ENCODE data around the gene STAT1.
"Not testable (repeated sequence)": the region's sequence is repeated elsewhere in the genome, so short reads cannot be mapped to it uniquely, and the experiment has no call there.

The STAT1 gene

GRCh38 chr2:191003405-191004309 lies 10.3 kb downstream of the STAT1 start:
- no peak for DNase-seq

- no peak for DNase-seq
Measured at GRCh38 chr2:191001624-191002023, 12.3 kb downstream of the STAT1 start.

GRCh38 chr2:191001032-191001431 lies 12.9 kb downstream of the STAT1 start:
- DNase-seq = no peak

GRCh38 chr2:190999949-191000665 lies 13.9 kb downstream of the STAT1 start:
- no peak for DNase-seq

- DNase-seq = no peak
Measured at GRCh38 chr2:190999058-190999457, 14.9 kb downstream of the STAT1 start.

- DNase-seq = no peak
Measured at GRCh38 chr2:190997526-190998113, 16.4 kb downstream of the STAT1 start.

- no peak for DNase-seq
Measured at GRCh38 chr2:190996947-190997346, 17.0 kb downstream of the STAT1 start.

- peak; percentile 5 for DNase-seq
Measured at GRCh38 chr2:190996338-190996946, 17.5 kb downstream of the STAT1 start.

- not testable (repeated sequence) for DNase-seq
Measured at GRCh38 chr2:190995315-190995714, 18.7 kb downstream of the STAT1 start.

GRCh38 chr2:190994148-190994547 lies 19.8 kb downstream of the STAT1 start:
- no peak for DNase-seq

- DNase-seq = no peak
Measured at GRCh38 chr2:190993292-190993643, 20.7 kb downstream of the STAT1 start.

- DNase-seq = no peak
Measured at GRCh38 chr2:190990132-190990531, 23.8 kb downstream of the STAT1 start.

- no peak for DNase-seq
Measured at GRCh38 chr2:190988910-190989309, 25.1 kb downstream of the STAT1 start.

GRCh38 chr2:190987938-190988337 lies 26.0 kb downstream of the STAT1 start:
- no peak for DNase-seq

GRCh38 chr2:190987116-190987515 lies 26.9 kb downstream of the STAT1 start:
- DNase-seq = no peak

- DNase-seq = no peak
Measured at GRCh38 chr2:190986221-190986953, 27.6 kb downstream of the STAT1 start.

- DNase-seq = no peak
Measured at GRCh38 chr2:190984595-190984994, 29.4 kb downstream of the STAT1 start.

GRCh38 chr2:190982262-190983034 lies 31.5 kb downstream of the STAT1 start:
- no peak for DNase-seq

GRCh38 chr2:190981733-190982132 lies 32.2 kb downstream of the STAT1 start:
- DNase-seq = no peak

- no peak for DNase-seq
Measured at GRCh38 chr2:190981333-190981732, 32.6 kb downstream of the STAT1 start.

- DNase-seq = no peak
Measured at GRCh38 chr2:190980630-190981209, 33.3 kb downstream of the STAT1 start.
